Mesothelial cell of epicardium (in vitro differentiated cells): Measurements from ENCODE around the gene CMPK2. TPM values are rescaled to one million over a fixed set of nuclear protein-coding genes. Genes with fewer than 3 reads are reported as not detected.

Experiments used
- DNase-seq, 2 experiments: peaks; one replicate each; pipeline ENCODE4 v3.0.0; 2021; ENCODE audit warnings: low spot score in 2 of 2; ENCODE audit not compliant: unreplicated experiment in 2 of 2
- H3K27ac Mint-ChIP-seq: 2 replicates; pipeline ENCODE4 v1.8.0; 2021; ENCODE audit warnings: mixed read lengths
- H3K27me3 Mint-ChIP-seq: 2 replicates; pipeline ENCODE4 v1.8.0; 2021; ENCODE audit warnings: low read depth, mixed read lengths
- H3K36me3 Mint-ChIP-seq: 2 replicates; pipeline ENCODE4 v1.8.0; 2021; ENCODE audit warnings: mixed read lengths
- H3K4me1 Mint-ChIP-seq: 2 replicates; pipeline ENCODE4 v1.8.0; 2021; ENCODE audit warnings: mixed read lengths
- H3K4me3 Mint-ChIP-seq: 2 replicates; pipeline ENCODE4 v1.8.0; 2021; ENCODE audit warnings: mild to moderate bottlenecking, moderate library complexity, mixed read lengths
- H3K9me3 Mint-ChIP-seq: 2 replicates; pipeline ENCODE4 v1.8.0; 2021; ENCODE audit warnings: mixed read lengths
- total RNA-seq: library from RNA; stranded (reverse); gene quantifications from 3 replicates; pipeline ENCODE4 v1.2.1, GENCODE V29; 2021
- TF ChIP-seq, protein P1 (sequence below): fragments of 200-600 bp; sonication (generic); IDR thresholded peaks from one replicate; pipeline ENCODE4 v1.5.0; 2021; ENCODE audit warnings: antibody characterized with exemption; ENCODE audit not compliant: unreplicated experiment

Gene CMPK2
- total RNA-seq, 1 donor from 2014 or later: 4.5 TPM

DNA sequence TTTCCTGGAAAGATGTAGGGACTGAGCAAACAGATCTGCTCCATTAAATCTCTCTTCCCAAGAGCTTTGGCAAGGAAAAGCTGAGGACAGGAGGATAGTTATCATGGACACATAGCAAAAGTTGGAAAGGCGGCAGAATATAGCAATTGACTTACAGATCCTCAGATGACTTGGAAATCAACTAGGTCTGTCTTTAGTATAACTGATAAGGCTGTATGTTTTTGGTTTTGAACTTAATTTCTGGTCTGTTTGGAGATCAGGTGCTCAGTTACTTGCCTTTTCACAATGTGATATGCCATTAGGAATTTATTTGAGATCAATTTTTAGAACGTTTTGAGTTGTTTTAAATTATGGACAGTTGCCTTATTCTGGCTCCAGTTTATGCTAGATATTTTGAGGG, 19.8 kb upstream of the CMPK2 start:
- no peak for DNase-seq
- TF ChIP-seq, protein P1, sequence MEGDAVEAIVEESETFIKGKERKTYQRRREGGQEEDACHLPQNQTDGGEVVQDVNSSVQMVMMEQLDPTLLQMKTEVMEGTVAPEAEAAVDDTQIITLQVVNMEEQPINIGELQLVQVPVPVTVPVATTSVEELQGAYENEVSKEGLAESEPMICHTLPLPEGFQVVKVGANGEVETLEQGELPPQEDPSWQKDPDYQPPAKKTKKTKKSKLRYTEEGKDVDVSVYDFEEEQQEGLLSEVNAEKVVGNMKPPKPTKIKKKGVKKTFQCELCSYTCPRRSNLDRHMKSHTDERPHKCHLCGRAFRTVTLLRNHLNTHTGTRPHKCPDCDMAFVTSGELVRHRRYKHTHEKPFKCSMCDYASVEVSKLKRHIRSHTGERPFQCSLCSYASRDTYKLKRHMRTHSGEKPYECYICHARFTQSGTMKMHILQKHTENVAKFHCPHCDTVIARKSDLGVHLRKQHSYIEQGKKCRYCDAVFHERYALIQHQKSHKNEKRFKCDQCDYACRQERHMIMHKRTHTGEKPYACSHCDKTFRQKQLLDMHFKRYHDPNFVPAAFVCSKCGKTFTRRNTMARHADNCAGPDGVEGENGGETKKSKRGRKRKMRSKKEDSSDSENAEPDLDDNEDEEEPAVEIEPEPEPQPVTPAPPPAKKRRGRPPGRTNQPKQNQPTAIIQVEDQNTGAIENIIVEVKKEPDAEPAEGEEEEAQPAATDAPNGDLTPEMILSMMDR: no peak
- Mint-ChIP-seq H3K36me3 (peaks cover under 1% of the 10 kb centered on the region), H3K27me3 (peaks cover 50% of the 10 kb centered on the region), H3K4me3 (no peak overlapping the region), H3K9me3 (peaks cover under 1% of the 10 kb centered on the region), H3K4me1 (peaks cover 30% of the 10 kb centered on the region), H3K27ac (no peak overlapping the region)

DNA sequence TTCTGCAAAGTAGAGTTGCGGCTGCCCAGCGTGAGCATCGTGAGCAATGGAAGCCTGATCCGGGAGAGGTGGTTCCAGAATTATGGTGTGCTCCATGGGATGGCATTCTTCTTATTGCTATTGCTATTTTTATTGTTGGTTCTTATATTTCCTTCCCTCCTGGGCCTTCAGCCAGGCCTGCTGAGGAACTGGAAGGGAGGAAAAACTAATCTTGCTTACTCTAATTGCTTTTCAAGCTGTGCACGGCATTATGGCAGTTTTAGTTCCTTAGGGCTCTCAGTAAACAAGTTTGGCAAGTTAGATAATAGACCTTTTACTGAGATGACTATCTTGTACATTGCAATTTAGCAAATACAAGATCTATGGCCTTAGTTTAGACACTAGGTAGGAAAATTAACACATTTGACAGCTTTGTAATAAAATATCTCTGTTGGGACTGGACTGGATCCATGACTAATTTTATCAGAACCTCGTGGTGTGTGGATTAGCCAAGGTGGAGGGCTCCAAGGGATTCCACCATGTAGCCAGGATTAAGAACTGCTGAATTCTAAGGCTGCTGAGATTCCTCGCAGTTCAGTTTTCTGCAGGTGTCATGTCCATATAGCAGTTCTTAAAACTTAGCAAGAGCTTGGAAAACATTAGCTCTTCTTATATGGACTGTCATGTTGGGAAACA, 17.9 kb upstream of the CMPK2 start:
- peaks cover 30% of the 10 kb centered on the region for H3K4me1 Mint-ChIP-seq
- TF ChIP-seq, protein P1: no peak
- peaks cover 6% of the 10 kb centered on the region for H3K36me3 Mint-ChIP-seq
- H3K4me3 Mint-ChIP-seq: no peak overlapping the region
- H3K27ac Mint-ChIP-seq: no peak overlapping the region
- peaks cover 47% of the 10 kb centered on the region for H3K27me3 Mint-ChIP-seq
- H3K9me3 Mint-ChIP-seq: peaks cover 11% of the 10 kb centered on the region
- no peak for DNase-seq

GRCh38 chr2:6881516-6881915, 15.8 kb upstream of the CMPK2 start:
- peaks cover 6% of the 10 kb centered on the region for H3K36me3 Mint-ChIP-seq
- peaks cover 22% of the 10 kb centered on the region for H3K4me1 Mint-ChIP-seq
- peaks cover 11% of the 10 kb centered on the region for H3K9me3 Mint-ChIP-seq
- TF ChIP-seq, protein P1: no peak
- H3K27ac Mint-ChIP-seq: no peak overlapping the region
- peaks cover 61% of the 10 kb centered on the region for H3K27me3 Mint-ChIP-seq
- H3K4me3 Mint-ChIP-seq: no peak overlapping the region
- no peak for DNase-seq

DNA sequence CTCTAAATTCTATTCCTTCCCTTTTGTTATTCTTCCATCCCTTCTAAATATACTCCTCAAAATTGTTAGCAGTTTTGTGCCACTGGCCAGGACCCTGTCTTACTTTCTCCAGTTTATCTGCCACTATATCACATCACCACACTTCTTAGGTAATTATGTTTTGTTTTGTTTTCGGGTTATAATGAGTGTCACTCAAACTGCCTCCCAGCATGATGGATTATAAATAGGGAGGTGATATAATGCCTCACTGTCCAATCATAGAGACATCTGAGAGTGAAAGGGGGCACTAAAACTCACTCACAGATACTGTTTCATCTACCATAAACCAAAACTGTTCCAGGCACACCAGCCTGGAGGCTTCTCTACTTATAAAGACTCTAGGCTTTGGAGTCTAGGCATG, 15.3 kb upstream of the CMPK2 start:
- peaks cover 11% of the 10 kb centered on the region for H3K9me3 Mint-ChIP-seq
- H3K4me1 Mint-ChIP-seq: peaks cover 19% of the 10 kb centered on the region
- peaks cover 6% of the 10 kb centered on the region for H3K36me3 Mint-ChIP-seq
- H3K4me3 Mint-ChIP-seq: no peak overlapping the region
- no peak for DNase-seq
- H3K27ac Mint-ChIP-seq: no peak overlapping the region
- peaks cover 61% of the 10 kb centered on the region for H3K27me3 Mint-ChIP-seq
- TF ChIP-seq, protein P1: no peak

- H3K27me3 Mint-ChIP-seq: peaks cover 61% of the 10 kb centered on the region
- H3K36me3 Mint-ChIP-seq: peaks cover 6% of the 10 kb centered on the region
- H3K4me3 Mint-ChIP-seq: no peak overlapping the region
- TF ChIP-seq, protein P1: no peak
- H3K4me1 Mint-ChIP-seq: peaks cover 17% of the 10 kb centered on the region
- H3K27ac Mint-ChIP-seq: no peak overlapping the region
- H3K9me3 Mint-ChIP-seq: peaks cover 11% of the 10 kb centered on the region
- no peak for DNase-seq
Measured at GRCh38 chr2:6880200-6880733, 14.6 kb upstream of the CMPK2 start.
